Neural progenitor cell (in vitro differentiated cells): ENCODE results near the gene EPB41.

Source experiments
- CTCF ChIP-seq: fragments of 200-600 bp; sonication (generic); IDR thresholded peaks from 2 replicates; pipeline ENCODE4 v1.5.1; 2017; ENCODE audit warnings: antibody characterized with exemption, mild to moderate bottlenecking
- EZH2phosphoT487 ChIP-seq: fragments of 200-600 bp; sonication (generic); IDR thresholded peaks from 2 replicates; pipeline ENCODE4 v1.6.1; 2017; ENCODE audit warnings: antibody characterized with exemption

- no peak for TF ChIP-seq CTCF
- TF ChIP-seq EZH2phosphoT487 = no peak
Measured at GRCh38 chr1:28974432-28974831, 60.1 kb downstream of the EPB41 start.
